Epithelial cell of proximal tubule (primary cell): ENCODE data around the gene UMAD1. TPM values are rescaled to one million over a fixed set of nuclear protein-coding genes. Genes with fewer than 3 reads are reported as not detected.

Experiments
- DNase-seq: peaks from one replicate; pipeline ENCODE4 v3.0.0-alpha.2; 2011; ENCODE audit warnings: low read depth
- H3K4me3 ChIP-seq: 2 replicates; pipeline ENCODE4 v1.5.1; 2011; ENCODE audit warnings: low read depth, mild to moderate bottlenecking, low read length
- total RNA-seq: library from RNA; depleted of rRNA; stranded (reverse); fragments of >200 nt; gene quantifications from 2 replicates; pipeline ENCODE4 v1.2.3, GENCODE V29; 2015
- TF ChIP-seq, protein P1 (sequence below): conservative IDR thresholded peaks from 2 replicates; pipeline ENCODE4 v1.5.1; 2012; ENCODE audit warnings: low read depth, mild to moderate bottlenecking, low read length

UMAD1 gene
- total RNA-seq, 1 donor from 2014 or later = 9.7 TPM

DNA sequence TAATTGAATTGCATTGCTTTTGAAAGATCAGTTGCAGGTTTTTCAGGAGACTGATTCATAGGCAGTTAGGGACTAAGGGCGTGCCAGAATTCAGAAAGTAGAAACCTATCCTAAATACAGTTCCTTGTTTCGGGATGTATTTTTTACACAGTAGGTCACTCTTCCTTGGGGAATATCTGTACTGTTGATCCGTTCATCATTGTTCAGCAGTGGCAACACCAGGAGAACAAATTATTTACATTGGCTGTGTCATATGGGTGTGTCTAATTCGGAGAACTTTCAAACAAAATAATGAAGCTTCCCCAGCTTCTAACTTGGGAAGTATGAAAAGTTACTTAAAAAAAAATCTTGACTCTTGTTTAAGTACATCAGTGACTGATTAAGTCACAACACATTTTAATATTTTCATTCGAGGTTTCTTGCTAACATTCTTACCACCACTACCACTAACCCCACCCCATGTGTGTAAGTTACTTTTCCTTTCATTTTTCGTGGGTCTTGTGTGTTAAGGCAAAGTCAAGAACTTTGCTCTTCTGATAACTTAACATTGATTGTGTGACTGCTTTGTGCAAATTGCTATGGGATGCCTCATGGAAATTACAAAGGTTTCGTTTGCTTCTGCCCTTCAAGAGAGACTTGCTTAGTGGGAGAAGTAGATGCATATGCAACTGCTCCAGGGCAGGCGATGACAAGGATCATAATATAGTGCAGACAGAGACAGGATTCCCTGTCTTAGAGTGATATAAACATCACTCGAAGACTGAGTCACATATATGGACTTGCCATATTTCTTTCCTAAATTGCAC is 121.6 kb downstream of the UMAD1 start:
- TF ChIP-seq, protein P1, sequence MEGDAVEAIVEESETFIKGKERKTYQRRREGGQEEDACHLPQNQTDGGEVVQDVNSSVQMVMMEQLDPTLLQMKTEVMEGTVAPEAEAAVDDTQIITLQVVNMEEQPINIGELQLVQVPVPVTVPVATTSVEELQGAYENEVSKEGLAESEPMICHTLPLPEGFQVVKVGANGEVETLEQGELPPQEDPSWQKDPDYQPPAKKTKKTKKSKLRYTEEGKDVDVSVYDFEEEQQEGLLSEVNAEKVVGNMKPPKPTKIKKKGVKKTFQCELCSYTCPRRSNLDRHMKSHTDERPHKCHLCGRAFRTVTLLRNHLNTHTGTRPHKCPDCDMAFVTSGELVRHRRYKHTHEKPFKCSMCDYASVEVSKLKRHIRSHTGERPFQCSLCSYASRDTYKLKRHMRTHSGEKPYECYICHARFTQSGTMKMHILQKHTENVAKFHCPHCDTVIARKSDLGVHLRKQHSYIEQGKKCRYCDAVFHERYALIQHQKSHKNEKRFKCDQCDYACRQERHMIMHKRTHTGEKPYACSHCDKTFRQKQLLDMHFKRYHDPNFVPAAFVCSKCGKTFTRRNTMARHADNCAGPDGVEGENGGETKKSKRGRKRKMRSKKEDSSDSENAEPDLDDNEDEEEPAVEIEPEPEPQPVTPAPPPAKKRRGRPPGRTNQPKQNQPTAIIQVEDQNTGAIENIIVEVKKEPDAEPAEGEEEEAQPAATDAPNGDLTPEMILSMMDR = no peak
- no peak overlapping the region for H3K4me3 ChIP-seq
- no peak for DNase-seq

GRCh38 chr7:7764520-7765396 is 124.2 kb downstream of the UMAD1 start:
- TF ChIP-seq, protein P1 = no peak
- DNase-seq = no peak
- no peak overlapping the region for H3K4me3 ChIP-seq

DNA sequence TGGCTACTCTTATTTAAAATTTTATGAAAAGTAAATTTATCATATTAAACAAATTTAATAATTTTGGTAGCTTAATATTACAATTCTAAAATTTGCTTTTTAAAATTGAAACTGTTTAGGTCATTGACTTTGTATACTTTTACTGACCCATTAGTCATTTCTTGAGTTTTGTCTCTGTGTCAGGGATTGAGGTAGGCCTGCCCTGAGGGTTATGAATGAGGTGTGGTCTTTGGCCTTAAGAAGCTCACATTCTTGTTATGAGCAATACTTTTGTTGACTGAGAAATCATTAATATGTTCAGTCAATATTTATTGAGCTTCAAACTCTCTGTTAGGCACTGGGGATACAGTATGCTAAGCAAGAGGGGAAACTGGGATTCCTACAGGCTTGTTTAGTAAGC is 124.9 kb downstream of the UMAD1 start:
- no peak overlapping the region for H3K4me3 ChIP-seq
- TF ChIP-seq, protein P1 = no peak
- no peak for DNase-seq

DNA sequence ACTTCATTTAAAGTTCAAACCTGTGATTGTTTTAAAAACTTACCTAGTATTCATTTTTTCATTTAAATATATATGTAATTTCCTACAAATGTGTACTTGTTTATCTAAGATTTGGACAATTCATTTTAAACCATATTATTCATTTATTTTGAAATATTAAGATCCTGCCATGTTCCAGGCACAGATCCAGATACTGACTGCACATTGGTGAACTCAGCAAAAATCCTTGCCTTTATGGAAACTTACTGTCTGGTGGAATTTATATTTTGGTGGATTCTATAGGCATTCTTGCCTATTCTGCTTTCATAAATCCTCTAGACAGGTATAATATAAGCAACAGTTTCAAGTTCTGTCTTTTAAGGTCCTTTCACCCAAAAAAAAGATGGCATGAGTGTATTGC is 126.1 kb downstream of the UMAD1 start:
- DNase-seq = no peak
- no peak overlapping the region for H3K4me3 ChIP-seq
- TF ChIP-seq, protein P1 = no peak

DNA sequence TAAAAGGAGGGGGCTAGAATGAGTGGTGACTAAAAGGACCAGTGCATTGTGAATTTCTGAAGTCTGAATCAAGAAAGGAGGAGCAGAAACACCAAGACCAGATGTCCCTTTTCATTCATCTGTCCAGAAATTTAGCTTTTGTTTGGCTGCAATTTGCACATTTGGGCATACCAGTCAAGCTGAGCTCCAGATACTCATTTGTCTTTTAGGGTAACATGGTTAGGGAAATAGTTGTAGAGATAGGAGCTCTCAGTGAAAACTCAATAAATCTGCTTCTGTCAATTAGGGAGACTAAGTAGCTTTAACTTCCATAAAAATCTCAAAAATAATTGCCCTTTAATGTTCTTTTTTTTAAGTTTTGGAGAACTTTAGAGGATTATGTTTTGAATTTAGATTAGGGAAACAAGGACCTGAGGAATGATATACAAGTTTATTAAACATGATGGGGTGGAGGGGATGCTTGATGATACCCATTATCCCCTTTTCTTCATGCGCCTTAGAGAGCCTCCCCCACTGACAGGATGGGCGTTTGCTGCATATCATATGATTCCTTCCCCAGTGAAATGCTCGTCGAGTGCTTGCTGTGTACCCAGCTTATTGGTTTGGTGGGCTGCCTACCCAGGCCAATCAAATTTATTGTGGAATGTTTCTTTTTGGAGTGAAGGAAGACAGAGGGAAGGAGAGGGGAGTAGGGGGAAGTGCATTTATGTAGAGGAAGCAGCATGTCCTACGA is 128.6 kb downstream of the UMAD1 start:
- TF ChIP-seq, protein P1 = no peak
- no peak for DNase-seq
- H3K4me3 ChIP-seq = no peak overlapping the region

DNA sequence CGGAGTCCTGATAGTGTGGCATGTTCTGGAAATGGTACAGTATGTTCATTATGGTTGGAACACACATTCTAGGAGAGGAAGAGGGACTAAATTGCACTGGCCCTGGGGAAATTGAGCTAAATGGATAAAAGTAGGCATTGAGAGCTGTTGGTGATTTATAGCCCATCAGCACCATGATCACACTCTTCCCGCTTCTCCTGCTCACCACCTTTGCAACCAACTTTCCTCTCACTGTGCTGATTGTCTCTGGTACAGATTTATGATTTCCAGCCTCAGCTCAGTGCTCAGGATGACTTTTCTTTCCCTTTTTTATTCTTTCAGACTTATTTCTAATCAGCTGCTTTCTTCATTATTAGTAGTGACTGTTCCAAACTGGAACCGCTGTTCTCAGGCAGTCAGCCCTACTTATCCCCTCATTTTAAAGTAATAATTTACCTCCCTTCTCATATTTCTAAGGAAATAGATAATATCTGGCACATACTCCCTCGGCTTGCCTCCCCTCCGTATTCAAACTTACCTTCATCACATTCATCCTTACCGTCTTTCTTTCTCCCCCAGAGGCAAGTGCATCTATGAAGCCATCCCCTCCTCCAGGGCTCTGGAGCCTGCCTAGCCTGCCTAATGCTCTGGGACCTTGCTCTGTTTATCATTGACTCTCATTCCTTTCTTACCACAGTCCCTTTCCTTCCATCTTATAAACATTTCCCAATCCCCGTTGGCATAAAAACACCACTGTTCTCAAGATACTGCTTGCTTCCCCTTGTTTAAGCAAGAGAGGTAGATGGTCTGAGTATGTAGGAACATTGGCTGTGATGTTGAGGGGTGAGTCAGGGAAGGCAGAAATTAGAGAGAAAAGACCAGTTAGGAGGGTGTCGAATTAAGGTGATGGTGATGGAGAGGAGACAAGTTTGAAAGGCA is 129.4 kb downstream of the UMAD1 start:
- H3K4me3 ChIP-seq = no peak overlapping the region
- TF ChIP-seq, protein P1 = no peak
- peak; percentile 12 for DNase-seq
